ELR (cell line): ENCODE data around the gene AK9.
"Not testable (repeated sequence)": the region's sequence is repeated elsewhere in the genome, so short reads cannot be mapped to it uniquely, and the experiment has no call there.

ENCODE experiments used
- DNase-seq: peaks from one replicate; pipeline ENCODE4 v3.0.0-alpha.2; 2015; ENCODE audit warnings: low read depth

The AK9 gene

GRCh38 chr6:109695468-109695867 is 4.5 kb upstream of the AK9 start:
- peak; percentile 30 for DNase-seq

GRCh38 chr6:109693111-109693510 is 2.1 kb upstream of the AK9 start:
- DNase-seq, result no peak

- peak; percentile 31 for DNase-seq
Observed at GRCh38 chr6:109690373-109690736, 647 bp downstream of the AK9 start.

GRCh38 chr6:109687271-109687761 is 3.7 kb downstream of the AK9 start:
- DNase-seq, result peak; percentile 87

- DNase-seq, result no peak
Observed at GRCh38 chr6:109686566-109687265, 4.3 kb downstream of the AK9 start.

GRCh38 chr6:109678661-109679505 is 12.1 kb downstream of the AK9 start:
- not testable (repeated sequence) for DNase-seq

GRCh38 chr6:109678240-109678639 is 12.8 kb downstream of the AK9 start:
- DNase-seq, result no peak

- no peak for DNase-seq
Observed at GRCh38 chr6:109676724-109677123, 14.3 kb downstream of the AK9 start.

GRCh38 chr6:109672839-109673238 is 18.2 kb downstream of the AK9 start:
- no peak for DNase-seq

GRCh38 chr6:109672175-109672574 is 18.8 kb downstream of the AK9 start:
- DNase-seq, result peak; percentile 59

- DNase-seq, result peak; percentile 64
Observed at GRCh38 chr6:109671733-109672132, 19.3 kb downstream of the AK9 start.

- DNase-seq, result no peak
Observed at GRCh38 chr6:109669811-109670210, 21.2 kb downstream of the AK9 start.

GRCh38 chr6:109662192-109662591 is 28.8 kb downstream of the AK9 start:
- peak; percentile 63 for DNase-seq

- peak; percentile 56 for DNase-seq
Observed at GRCh38 chr6:109660526-109661320, 30.3 kb downstream of the AK9 start.

GRCh38 chr6:109655761-109656262 is 35.2 kb downstream of the AK9 start:
- DNase-seq, result no peak

- DNase-seq, result no peak
Observed at GRCh38 chr6:109653264-109653663, 37.7 kb downstream of the AK9 start.

- peak; percentile 47 for DNase-seq
Observed at GRCh38 chr6:109644131-109644530, 46.9 kb downstream of the AK9 start.

GRCh38 chr6:109632405-109632804 is 58.6 kb downstream of the AK9 start:
- DNase-seq, result no peak

GRCh38 chr6:109631403-109631802 is 59.6 kb downstream of the AK9 start:
- DNase-seq, result no peak

GRCh38 chr6:109628158-109629000 is 62.6 kb downstream of the AK9 start:
- no peak for DNase-seq

- no peak for DNase-seq
Observed at GRCh38 chr6:109626311-109626710, 64.7 kb downstream of the AK9 start.
